Ascending aorta (tissue), 2 donors: Measurements from ENCODE around the gene MAST1. TPM values are rescaled to one million over a fixed set of nuclear protein-coding genes. Genes with fewer than 3 reads are reported as not detected.
A peak's percentile ranks its signal among the peaks of the same experiment; 100 is the strongest.

ENCODE experiments used
- DNase-seq, 2 donors: peaks; one replicate each; pipeline ENCODE4 v3.0.0-alpha.2; 2019; ENCODE audit warnings: low spot score in 2 of 2
- H3K27ac ChIP-seq, 2 donors: fragments of 200-600 bp; sonication (generic); one replicate each; pipeline ENCODE4 v1.5.1; 2016 to 2017; ENCODE audit warnings: mild to moderate bottlenecking in 1 of 2
- H3K27me3 ChIP-seq: fragments of 200-600 bp; sonication (generic); one replicate; pipeline ENCODE4 v1.5.1; 2017
- H3K36me3 ChIP-seq, 2 donors: fragments of 200-600 bp; sonication (generic); one replicate each; pipeline ENCODE4 v1.5.1; 2016
- H3K4me1 ChIP-seq, 2 donors: fragments of 200-600 bp; sonication (generic); one replicate each; pipeline ENCODE4 v1.5.1; 2016 to 2017; ENCODE audit warnings: mild to moderate bottlenecking in 1 of 2
- H3K4me3 ChIP-seq, 2 donors: fragments of 200-600 bp; sonication (generic); one replicate each; pipeline ENCODE4 v1.5.1; 2016 to 2017; ENCODE audit warnings: mild to moderate bottlenecking in 1 of 2
- H3K9me3 ChIP-seq, 2 donors: fragments of 200-600 bp; sonication (generic); one replicate each; pipeline ENCODE4 v1.5.1; 2016
- CTCF ChIP-seq, 3 experiments: fragments of 200-600 bp in 2 of 3; fragments of 450-650 bp in 1 of 3; sonication (generic) in 2 of 3; IDR thresholded peaks; one replicate each; pipeline ENCODE4 v1.5.1; 2016 to 2019; ENCODE audit warnings: antibody characterized with exemption in 3 of 3, mild to moderate bottlenecking in 1 of 3, moderate library complexity in 1 of 3
- intact Hi-C: fragments of 100-400 bp; cut with DNase I; formaldehyde crosslinking; loops from one replicate; pipeline ENCODE4 v1.15.1; 2023
- total RNA-seq: library from RNA; depleted of rRNA; stranded (reverse); fragments of >200 nt; gene quantifications from one replicate; pipeline ENCODE4 v1.1.0, GENCODE V29; 2016

The MAST1 gene
- 2.0 TPM for total RNA-seq

GRCh38 chr19:12838182-12838885 lies at the start of gene MAST1:
Gene MAST1, plus strand, starts transcription at chr19:12838515. Its CDS starts 58 bp downstream, at chr19:12838573.
- intact Hi-C loops: no loop called here
- Histone ChIP-seq H3K36me3 (no peaks in the 10 kb centered on the region), H3K27ac (no peak within 1 kb of the TSS), H3K9me3 (no peaks in the 10 kb centered on the region), H3K4me1 (peaks cover 6 to 9% of the 10 kb centered on the region in 2 donors), H3K27me3 (peaks cover 55% of the 10 kb centered on the region), H3K4me3 (peak within 1 kb of the TSS; percentile 34 to 49)
- DNase-seq: no peak
- peak in 1 of 3 experiments; percentile 34 for TF ChIP-seq CTCF (IDR thresholded peaks at IDR 0.05)

- Histone ChIP-seq H3K36me3 (peaks cover 5 to 6% of the 10 kb centered on the region in 2 donors), H3K27me3 (no peaks in the 10 kb centered on the region), H3K27ac (peak overlapping the region; percentile 95 to 96), H3K9me3 (no peaks in the 10 kb centered on the region), H3K4me3 (peak overlapping the region; percentile 83 to 90), H3K4me1 (peaks cover 40 to 53% of the 10 kb centered on the region in 2 donors)
- peak; percentile 57 to 90 for DNase-seq
- intact Hi-C loops: loop anchor here (10.0 kb wide), 1 partner anchor 1254 kb away; the partner anchor contains the start of gene CNN1
- TF ChIP-seq CTCF (IDR thresholded peaks at IDR 0.05): no peak
These were observed 49.6 kb upstream of the MAST1 start for GRCh38 chr19:12788682-12789097.

- intact Hi-C loops: loop anchor here (10.0 kb wide), 1 partner anchor 1254 kb away; the partner anchor contains the start of gene CNN1
- no peak for TF ChIP-seq CTCF (IDR thresholded peaks at IDR 0.05)
- peak overlapping the region; percentile 83 to 90 for H3K4me3 ChIP-seq
- peaks cover 35 to 47% of the 10 kb centered on the region in 2 donors for H3K4me1 ChIP-seq
- peak overlapping the region; percentile 95 to 96 for H3K27ac ChIP-seq
- no peaks in the 10 kb centered on the region for H3K27me3 ChIP-seq
- peaks cover 5 to 6% of the 10 kb centered on the region in 2 donors for H3K36me3 ChIP-seq
- no peaks in the 10 kb centered on the region for H3K9me3 ChIP-seq
- no peak for DNase-seq
These were observed 49.0 kb upstream of the MAST1 start for GRCh38 chr19:12789098-12789903.

GRCh38 chr19:12789904-12790619 lies 48.3 kb upstream of the MAST1 start:
- no peak for TF ChIP-seq CTCF (IDR thresholded peaks at IDR 0.05)
- H3K27ac ChIP-seq: peak overlapping the region; percentile 95 to 96
- no peaks in the 10 kb centered on the region for H3K27me3 ChIP-seq
- DNase-seq: peak; percentile 92 to 98
- H3K36me3 ChIP-seq: peaks cover 5 to 6% of the 10 kb centered on the region in 2 donors
- H3K4me1 ChIP-seq: peaks cover 31 to 41% of the 10 kb centered on the region in 2 donors
- no peaks in the 10 kb centered on the region for H3K9me3 ChIP-seq
- intact Hi-C loops: loop anchor here (2.0 to 10.0 kb wide), 5 partner anchors 157 to 1255 kb away; partner anchors contain the start of genes CNN1, RAD23A and RFX1
- H3K4me3 ChIP-seq: peak overlapping the region; percentile 83 to 90
